HUES64 (cell line): ENCODE results near the gene MASP2. TPM values are rescaled to one million over a fixed set of nuclear protein-coding genes. Genes with fewer than 3 reads are reported as not detected.
"Not testable (repeated sequence)": the region's sequence is repeated elsewhere in the genome, so short reads cannot be mapped to it uniquely, and the experiment has no call there.

Experiments
- H3K27ac ChIP-seq: 2 replicates; pipeline ENCODE4 v1.7.0; 2013; ENCODE audit warnings: low read depth, low read length, inconsistent platforms
- H3K27me3 ChIP-seq: 2 replicates; pipeline ENCODE4 v1.6.1; 2013; ENCODE audit warnings: mild to moderate bottlenecking, low read length; ENCODE audit not compliant: insufficient read depth
- H3K36me3 ChIP-seq: 2 replicates; pipeline ENCODE4 v1.6.1; 2013; ENCODE audit warnings: mild to moderate bottlenecking, low read length; ENCODE audit not compliant: insufficient read depth
- H3K4me1 ChIP-seq: 2 replicates; pipeline ENCODE4 v1.6.1; 2013; ENCODE audit warnings: mild to moderate bottlenecking, low read length, moderate library complexity; ENCODE audit not compliant: insufficient read depth
- H3K4me3 ChIP-seq: 2 replicates; pipeline ENCODE4 v1.5.1; 2013; ENCODE audit warnings: mild to moderate bottlenecking, low read length, moderate library complexity
- H3K9ac ChIP-seq: 2 replicates; pipeline ENCODE4 v1.6.1; 2013; ENCODE audit warnings: mild to moderate bottlenecking, low read depth, low read length
- H3K9me3 ChIP-seq: 2 replicates; pipeline ENCODE4 v1.6.1; 2013; ENCODE audit warnings: low read depth, low read length; ENCODE audit not compliant: insufficient read depth
- WGBS: fragments of 150-250, 120-280 bp; methylation state at CpG from one replicate; pipeline ENCODE4 v1.1.7; 2013; ENCODE audit warnings: missing lambda C conversion rate; 5-methylcytosine and 5-hydroxymethylcytosine counted together
- polyA plus RNA-seq, 2 experiments: library from polyadenylated mRNA; stranded (reverse); fragments of 50-300 nt; gene quantifications; one replicate each; pipeline ENCODE4 v1.2.3, GENCODE V29; 2013

Gene MASP2
- polyA plus RNA-seq (2013, experiment 1 of 2) = 0.40 TPM
- polyA plus RNA-seq (2013, experiment 2 of 2) = 0.19 TPM

- no peaks in the 10 kb centered on the region for H3K9me3 ChIP-seq
- no peaks in the 10 kb centered on the region for H3K36me3 ChIP-seq
- H3K9ac ChIP-seq = no peak within 1 kb of the TSS
- no peak within 1 kb of the TSS for H3K4me3 ChIP-seq
- no peak within 1 kb of the TSS for H3K27ac ChIP-seq
- H3K27me3 ChIP-seq = no peaks in the 10 kb centered on the region
- 0 out of 2 replicates have a peak, but pooled peaks cover under 1% of the 10 kb centered on the region for H3K4me1 ChIP-seq
- 95% methylated on average over 28 of the region's 28 CpGs for WGBS
Measured at GRCh38 chr1:11046625-11047365, at the start of gene MASP2. Gene MASP2, minus strand, starts transcription at chr1:11047239. Its CDS starts 32 bp downstream, at chr1:11047207.

- H3K9ac ChIP-seq, H3K9me3 ChIP-seq, H3K4me1 ChIP-seq, H3K27ac ChIP-seq, H3K4me3 ChIP-seq, H3K27me3 ChIP-seq: not testable (repeated sequence)
- WGBS = no CpG with 5 or more reads among the region's 3 CpGs
- H3K36me3 ChIP-seq = peaks cover 63% of the 10 kb centered on the region
Measured at GRCh38 chr1:11083784-11084183, 36.7 kb upstream of the MASP2 start.

GRCh38 chr1:11080931-11081330 lies 33.9 kb upstream of the MASP2 start:
- 94% methylated on average over 12 of the region's 12 CpGs for WGBS

GRCh38 chr1:11078631-11079030 lies 31.6 kb upstream of the MASP2 start:
- Histone ChIP-seq H3K9me3 (no peaks in the 10 kb centered on the region), H3K27ac (no peak overlapping the region), H3K36me3 (peaks cover 87% of the 10 kb centered on the region), H3K27me3 (no peaks in the 10 kb centered on the region), H3K9ac (no peak overlapping the region), H3K4me1 (no peaks in the 10 kb centered on the region), H3K4me3 (no peak overlapping the region)
- 94% methylated on average over 2 of the region's 2 CpGs for WGBS

More at GRCh38 chr1:11080931-11081330, 33.9 kb upstream of the MASP2 start:
- H3K4me3 ChIP-seq = no peak overlapping the region
- H3K9ac ChIP-seq = no peak overlapping the region
- H3K36me3 ChIP-seq = peaks cover 66% of the 10 kb centered on the region
- no peak overlapping the region for H3K27ac ChIP-seq
- H3K27me3 ChIP-seq = no peaks in the 10 kb centered on the region
- no peaks in the 10 kb centered on the region for H3K9me3 ChIP-seq
- no peaks in the 10 kb centered on the region for H3K4me1 ChIP-seq

GRCh38 chr1:11073398-11073797 lies 26.4 kb upstream of the MASP2 start:
- H3K27me3 ChIP-seq, H3K27ac ChIP-seq, H3K4me1 ChIP-seq, H3K9me3 ChIP-seq, H3K4me3 ChIP-seq, H3K9ac ChIP-seq: not testable (repeated sequence)
- WGBS = 95% methylated on average over 7 of the region's 7 CpGs
- H3K36me3 ChIP-seq = peaks cover 95% of the 10 kb centered on the region

- Histone ChIP-seq H3K27ac (no peak overlapping the region), H3K27me3 (no peaks in the 10 kb centered on the region), H3K9ac (no peak overlapping the region), H3K4me1 (no peaks in the 10 kb centered on the region), H3K4me3 (no peak overlapping the region), H3K9me3 (no peaks in the 10 kb centered on the region), H3K36me3 (peaks cover 97% of the 10 kb centered on the region)
- 77% methylated on average over 13 of the region's 13 CpGs for WGBS
Measured at GRCh38 chr1:11072216-11072917, 25.3 kb upstream of the MASP2 start.

- WGBS = 92% methylated on average over 15 of the region's 15 CpGs
Measured at GRCh38 chr1:11071463-11072215, 24.6 kb upstream of the MASP2 start.

GRCh38 chr1:11070876-11071275 lies 23.8 kb upstream of the MASP2 start:
- 95% methylated on average over 11 of the region's 11 CpGs for WGBS
- Histone ChIP-seq H3K27me3 (no peaks in the 10 kb centered on the region), H3K4me3 (no peak overlapping the region), H3K9ac (no peak overlapping the region), H3K27ac (no peak overlapping the region), H3K9me3 (no peaks in the 10 kb centered on the region), H3K4me1 (no peaks in the 10 kb centered on the region), H3K36me3 (peaks cover 94% of the 10 kb centered on the region)

More at GRCh38 chr1:11071463-11072215, 24.6 kb upstream of the MASP2 start:
- no peak overlapping the region for H3K9ac ChIP-seq
- H3K36me3 ChIP-seq = peaks cover 94% of the 10 kb centered on the region
- H3K27ac ChIP-seq = no peak overlapping the region
- no peaks in the 10 kb centered on the region for H3K9me3 ChIP-seq
- H3K4me3 ChIP-seq = no peak overlapping the region
- no peaks in the 10 kb centered on the region for H3K4me1 ChIP-seq
- H3K27me3 ChIP-seq = no peaks in the 10 kb centered on the region

- Histone ChIP-seq H3K27ac (no peak overlapping the region), H3K4me3 (no peak overlapping the region), H3K36me3 (peaks cover 90% of the 10 kb centered on the region), H3K9me3 (no peaks in the 10 kb centered on the region), H3K9ac (no peak overlapping the region), H3K27me3 (no peaks in the 10 kb centered on the region), H3K4me1 (no peaks in the 10 kb centered on the region)
- 95% methylated on average over 17 of the region's 17 CpGs for whole genome bisulfite sequencing
Measured at GRCh38 chr1:11068600-11069473, 21.8 kb upstream of the MASP2 start.

GRCh38 chr1:11067716-11068599 lies 20.9 kb upstream of the MASP2 start:
- H3K4me3 ChIP-seq = no peak overlapping the region
- H3K9ac ChIP-seq = no peak overlapping the region
- WGBS = 94% methylated on average over 18 of the region's 18 CpGs
- H3K36me3 ChIP-seq = peaks cover 87% of the 10 kb centered on the region
- no peaks in the 10 kb centered on the region for H3K4me1 ChIP-seq
- H3K27me3 ChIP-seq = no peaks in the 10 kb centered on the region
- H3K27ac ChIP-seq = no peak overlapping the region
- no peaks in the 10 kb centered on the region for H3K9me3 ChIP-seq
